Measurements from ENCODE around the gene KRTAP4-2.
"Not testable (repeated sequence)": the region's sequence is repeated elsewhere in the genome, so short reads cannot be mapped to it uniquely, and the experiment has no call there.

The KRTAP4-2 gene

DNA sequence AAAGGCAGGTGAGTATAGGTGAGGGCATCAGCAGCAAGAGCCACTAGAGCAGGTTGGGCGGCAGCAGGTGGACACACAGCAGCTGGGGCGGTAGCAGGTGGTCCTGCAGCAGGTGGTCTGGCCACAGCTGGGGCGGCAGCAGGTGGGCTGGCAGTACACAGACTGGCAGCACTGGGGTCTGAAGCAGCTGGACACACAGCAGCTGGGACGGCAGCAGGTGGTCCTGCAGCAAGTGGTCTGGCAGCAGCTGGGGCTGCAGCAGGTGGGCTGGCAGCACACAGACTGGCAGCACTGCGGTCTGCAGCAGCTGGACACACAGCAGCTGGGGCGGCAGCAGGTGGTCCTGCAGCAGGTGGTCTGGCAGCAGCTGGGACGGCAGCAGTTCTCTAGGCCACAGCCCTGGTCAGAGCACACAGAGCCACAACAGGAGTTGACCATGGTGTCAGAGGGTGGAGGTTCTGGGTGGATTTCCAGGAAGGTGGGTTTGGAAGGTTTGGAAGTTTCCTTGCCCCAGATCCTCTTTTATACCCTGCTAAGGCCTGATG lies at the start of gene KRTAP4-2:
KRTAP4-2 (minus strand) TSS at position 495 of the 545 bp plus-strand sequence; CDS start at position 438, 57 bp downstream.
- no peak for DNase-seq (ENCODE audit: extremely low read depth in 1 of 2, low read depth in 1 of 2)

DNA sequence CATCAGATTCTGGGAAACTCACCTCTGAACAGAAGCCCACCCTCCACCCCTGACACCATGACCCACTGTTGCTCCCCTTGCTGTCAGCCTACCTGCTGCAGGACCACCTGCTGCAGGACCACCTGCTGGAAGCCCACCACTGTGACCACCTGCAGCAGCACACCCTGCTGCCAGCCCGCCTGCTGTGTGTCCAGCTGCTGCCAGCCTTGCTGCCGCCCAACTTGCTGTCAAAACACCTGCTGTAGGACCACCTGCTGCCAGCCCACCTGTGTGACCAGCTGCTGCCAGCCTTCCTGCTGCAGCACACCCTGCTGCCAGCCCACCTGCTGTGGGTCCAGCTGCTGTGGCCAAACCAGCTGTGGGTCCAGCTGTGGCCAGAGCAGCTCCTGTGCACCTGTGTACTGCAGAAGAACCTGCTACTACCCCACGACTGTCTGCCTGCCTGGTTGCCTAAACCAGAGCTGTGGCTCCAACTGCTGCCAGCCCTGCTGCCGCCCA lies 48.6 kb upstream of the KRTAP4-2 start, which contains the start of gene KRTAP9-2:
KRTAP9-2 (plus strand) TSS at position 51 of the 498 bp plus-strand sequence; CDS start at position 58, 7 bp downstream.
- DNase-seq (ENCODE audit: extremely low read depth in 1 of 2, low read depth in 1 of 2) = not testable (repeated sequence)

DNA sequence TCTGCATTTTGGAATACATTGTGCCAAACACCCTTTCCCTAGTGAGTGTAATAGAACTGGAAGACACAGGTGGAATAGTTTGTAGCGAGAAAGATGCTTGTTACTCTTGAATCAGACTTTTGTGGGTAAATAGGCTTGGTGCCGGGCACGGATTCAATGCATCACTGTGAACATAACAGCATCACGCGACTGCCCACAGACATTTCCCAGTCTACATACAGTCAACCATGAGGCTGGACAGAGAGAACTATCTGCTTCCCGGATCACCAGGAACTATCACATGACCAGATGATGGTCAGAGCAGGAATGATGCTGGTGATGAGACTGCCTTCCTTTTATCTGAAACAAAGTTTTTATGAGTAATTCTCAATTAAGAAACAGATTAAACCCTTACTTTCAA lies 48.0 kb upstream of the KRTAP4-2 start:
- DNase-seq (ENCODE audit: extremely low read depth in 1 of 2, low read depth in 1 of 2) = no peak

DNA sequence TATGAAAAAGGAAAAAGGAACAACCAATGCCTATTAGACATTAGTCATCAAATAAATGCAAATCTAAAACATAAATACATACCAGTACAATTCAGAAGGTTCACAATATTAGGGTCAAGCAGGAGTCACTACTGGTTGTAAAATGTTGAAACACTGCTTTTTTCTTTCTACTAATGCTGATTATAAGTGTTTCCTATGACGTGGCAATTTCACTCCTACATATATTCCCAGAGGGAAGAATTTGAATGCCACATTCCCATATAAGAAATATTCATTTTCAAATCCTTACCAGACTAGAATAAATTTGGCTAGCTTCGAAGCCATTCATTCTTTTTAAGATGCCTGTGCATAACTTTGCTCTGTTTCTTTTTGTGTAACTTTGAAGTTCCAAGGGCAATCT lies 45.8 kb upstream of the KRTAP4-2 start:
- no peak for DNase-seq (ENCODE audit: extremely low read depth in 1 of 2, low read depth in 1 of 2)

DNA sequence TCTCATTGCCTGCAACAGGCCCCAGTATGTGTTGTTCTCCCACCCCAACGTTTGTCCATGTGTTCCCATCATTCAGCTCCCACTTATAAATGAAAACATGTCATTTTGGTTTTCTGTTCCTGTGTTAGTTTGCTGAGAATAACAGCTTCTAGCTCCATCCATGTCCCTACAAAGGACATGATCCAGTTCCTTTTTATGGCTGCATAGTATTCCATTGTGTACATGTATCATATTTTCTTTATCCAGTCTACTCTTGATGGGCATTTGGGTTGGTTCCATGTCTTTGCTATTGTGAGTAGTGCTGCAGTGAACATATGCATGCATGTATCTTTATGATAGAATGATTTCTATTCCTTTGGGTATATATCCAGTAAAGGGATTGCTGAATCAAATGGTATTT lies 37.7 kb upstream of the KRTAP4-2 start:
- DNase-seq (ENCODE audit: extremely low read depth in 1 of 2, low read depth in 1 of 2) = no peak

DNA sequence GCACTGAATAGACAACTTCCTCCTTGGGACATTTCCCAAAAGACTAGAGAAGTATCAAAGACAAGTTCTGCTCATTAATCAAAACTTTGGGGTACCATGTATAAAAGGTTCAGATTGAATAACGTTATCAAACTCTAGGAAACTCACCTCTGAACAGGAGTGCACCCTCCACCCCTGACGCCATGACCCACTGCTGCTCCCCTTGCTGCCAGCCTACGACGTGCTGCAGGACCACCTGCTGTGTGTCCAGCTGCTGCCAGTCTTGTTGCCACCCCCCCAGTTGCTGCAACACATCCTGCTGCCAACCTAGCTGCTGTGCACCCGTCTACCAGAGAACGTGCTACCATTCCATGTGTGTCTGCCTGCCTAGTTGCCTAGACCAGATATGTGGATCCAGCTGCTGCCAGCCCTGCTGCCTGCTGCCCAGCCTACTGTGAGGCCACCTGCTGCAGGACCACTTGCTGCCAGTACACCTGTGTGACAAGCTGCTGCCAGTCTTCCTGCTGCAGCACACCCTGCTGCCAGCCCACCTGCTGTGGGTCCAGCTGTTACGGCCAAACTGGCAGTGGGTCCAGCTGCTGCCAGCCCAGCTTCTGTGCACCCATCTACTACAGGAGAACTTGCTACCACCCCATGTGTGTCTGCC lies 34.6 kb upstream of the KRTAP4-2 start:
- DNase-seq (ENCODE audit: extremely low read depth in 1 of 2, low read depth in 1 of 2) = no peak

DNA sequence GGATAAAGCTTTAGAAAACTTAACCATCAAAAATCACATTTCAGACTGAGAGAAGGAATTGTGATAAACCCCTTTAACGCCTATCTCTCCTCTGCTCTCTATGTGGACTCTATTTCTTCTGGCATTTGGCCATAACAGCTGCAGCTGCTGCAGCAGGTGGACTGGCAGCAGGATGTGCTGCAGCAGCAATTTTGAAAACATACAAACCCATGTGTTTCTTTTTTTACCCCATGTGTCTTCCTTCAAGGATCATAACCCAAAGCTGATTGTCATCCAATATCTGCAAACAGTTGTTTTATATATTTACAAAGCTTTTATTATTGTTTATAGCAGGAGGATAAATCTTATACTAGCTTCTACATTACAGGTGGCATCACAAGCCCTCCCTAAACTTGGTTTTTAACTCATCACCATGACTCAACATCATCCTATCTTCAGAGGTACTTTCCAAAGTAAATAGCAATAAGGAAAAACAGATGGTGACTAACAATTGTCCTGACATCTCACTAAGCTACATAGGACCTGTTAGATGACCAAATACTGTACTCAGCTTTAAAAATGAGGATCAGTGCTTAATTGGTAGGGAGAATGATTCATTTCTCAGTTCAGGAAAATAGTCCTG lies 33.9 kb upstream of the KRTAP4-2 start:
- no peak for DNase-seq (ENCODE audit: extremely low read depth in 1 of 2, low read depth in 1 of 2)

DNA sequence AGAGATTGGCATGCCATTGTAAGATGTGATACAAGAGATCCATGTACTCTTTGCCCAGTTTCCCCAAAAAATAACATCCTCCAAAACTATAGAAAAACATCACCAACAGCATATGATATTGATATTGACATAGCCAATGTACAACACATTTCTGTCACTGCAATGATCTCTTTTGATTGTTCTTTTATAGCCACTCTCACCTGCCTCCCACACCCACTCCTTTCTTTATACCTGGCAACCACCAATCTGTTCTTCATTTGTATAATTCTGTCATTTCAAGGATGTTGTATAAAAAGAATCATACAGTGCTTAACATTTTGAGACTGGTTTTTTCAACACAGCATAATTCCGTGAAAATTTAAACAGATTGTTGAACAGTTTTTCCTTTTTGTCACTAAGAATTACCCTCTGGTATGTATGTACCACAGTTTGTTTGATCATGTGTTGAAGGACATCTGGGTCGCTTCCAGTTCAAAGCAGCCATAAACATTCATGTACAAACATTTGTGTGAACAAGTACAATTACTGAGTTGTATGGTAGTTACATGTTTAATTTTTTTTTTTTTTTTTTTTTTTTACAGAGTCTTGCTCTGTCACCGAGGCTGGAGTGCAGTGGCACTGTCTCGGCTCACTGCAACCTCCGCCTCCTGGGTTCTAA lies 21.5 kb upstream of the KRTAP4-2 start:
- no peak for DNase-seq (ENCODE audit: extremely low read depth in 1 of 2, low read depth in 1 of 2)

DNA sequence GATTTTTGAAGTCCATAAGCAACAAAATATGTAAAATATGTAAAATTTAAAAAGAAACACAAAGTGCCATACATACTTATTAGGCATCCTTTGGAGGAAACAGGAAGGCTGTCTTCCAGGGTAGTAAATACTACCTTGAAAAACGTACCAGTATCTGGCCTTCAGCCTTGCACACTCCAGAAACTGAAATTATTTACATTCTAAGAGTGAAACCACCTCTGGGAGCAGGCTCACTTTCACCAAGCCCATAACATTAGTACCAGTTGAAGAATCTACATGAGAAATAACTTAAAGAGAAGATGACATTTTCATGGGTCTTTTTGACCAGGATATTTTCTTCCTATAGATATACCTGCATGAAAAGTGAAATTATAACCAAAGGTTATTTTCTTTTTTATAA lies 18.0 kb upstream of the KRTAP4-2 start:
- DNase-seq (ENCODE audit: extremely low read depth in 1 of 2, low read depth in 1 of 2) = no peak

DNA sequence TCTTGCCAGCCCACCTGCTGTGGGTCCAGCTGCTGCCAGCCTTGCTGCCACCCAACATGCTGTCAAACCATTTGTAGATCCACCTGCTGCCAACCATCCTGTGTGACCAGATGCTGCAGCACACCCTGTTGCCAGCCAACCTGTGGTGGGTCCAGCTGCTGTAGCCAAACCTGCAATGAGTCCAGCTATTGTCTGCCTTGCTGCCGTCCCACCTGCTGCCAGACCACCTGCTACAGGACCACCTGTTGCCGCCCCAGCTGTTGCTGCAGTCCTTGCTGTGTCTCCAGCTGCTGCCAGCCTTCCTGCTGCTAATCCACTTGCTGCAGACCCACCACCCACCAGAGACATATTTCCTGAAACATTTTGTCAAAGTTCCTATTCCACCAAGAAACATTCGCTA lies 12.3 kb upstream of the KRTAP4-2 start:
- no peak for DNase-seq (ENCODE audit: extremely low read depth in 1 of 2, low read depth in 1 of 2)

DNA sequence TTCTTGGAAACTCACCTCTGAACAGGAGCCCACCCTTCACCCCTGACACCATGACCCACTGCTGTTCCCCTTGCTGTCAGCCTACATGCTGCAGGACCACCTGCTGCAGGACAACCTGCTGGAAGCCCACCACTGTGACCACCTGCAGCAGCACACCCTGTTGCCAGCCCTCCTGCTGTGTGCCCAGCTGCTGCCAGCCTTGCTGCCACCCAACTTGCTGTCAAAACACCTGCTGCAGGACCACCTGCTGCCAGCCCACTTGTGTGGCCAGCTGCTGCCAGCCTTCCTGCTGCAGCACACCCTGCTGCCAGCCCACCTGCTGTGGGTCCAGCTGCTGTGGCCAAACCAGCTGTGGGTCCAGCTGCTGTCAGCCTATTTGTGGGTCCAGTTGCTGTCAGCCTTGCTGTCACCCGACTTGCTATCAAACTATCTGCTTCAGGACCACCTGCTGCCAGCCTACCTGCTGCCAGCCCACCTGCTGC lies 11.9 kb upstream of the KRTAP4-2 start, which contains the start of gene KRTAP9-1:
KRTAP9-1 (plus strand) TSS at position 51 of the 482 bp plus-strand sequence; CDS start at position 51, 0 bp downstream.
- DNase-seq (ENCODE audit: extremely low read depth in 1 of 2, low read depth in 1 of 2) = not testable (repeated sequence)

DNA sequence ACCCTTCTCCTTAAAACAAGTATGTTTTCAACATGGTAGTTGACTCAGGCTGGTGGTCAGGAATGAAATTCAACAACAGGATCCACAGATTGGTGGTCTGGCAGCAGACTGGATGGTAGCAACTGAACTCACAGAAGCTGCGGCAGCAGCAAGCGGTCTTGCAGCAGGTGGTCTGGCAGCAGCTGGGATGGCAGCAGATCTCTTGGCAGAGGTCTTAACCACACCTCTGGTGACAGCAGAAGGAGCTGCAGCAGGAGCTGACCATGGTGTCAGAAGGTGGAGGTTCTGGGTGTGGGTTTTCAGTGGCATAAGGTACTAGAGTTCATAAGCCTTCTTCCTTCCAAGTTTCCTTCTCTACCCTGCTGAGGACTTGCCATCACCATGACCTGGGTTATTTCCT lies 8.9 kb upstream of the KRTAP4-2 start:
- no peak for DNase-seq (ENCODE audit: extremely low read depth in 1 of 2, low read depth in 1 of 2)

DNA sequence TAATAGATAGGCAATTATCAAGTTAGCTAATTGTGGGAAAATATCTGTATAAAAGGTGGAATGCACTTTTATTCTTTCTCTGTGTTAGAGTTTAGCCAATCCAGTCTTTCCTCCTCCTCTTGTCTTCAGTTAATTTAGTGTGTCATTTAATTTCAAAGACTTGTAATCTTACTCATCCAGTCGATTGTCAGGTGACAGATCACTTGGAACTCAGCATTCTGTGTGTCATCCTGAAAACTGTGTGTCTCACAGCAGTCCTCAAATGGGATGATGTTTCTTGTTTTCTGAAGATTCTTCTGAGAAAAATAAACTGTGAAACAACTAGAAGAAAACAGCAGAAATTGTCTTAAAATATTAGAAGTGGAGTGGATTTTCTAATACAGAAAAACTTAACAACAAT lies 7.0 kb upstream of the KRTAP4-2 start:
- no peak for DNase-seq (ENCODE audit: extremely low read depth in 1 of 2, low read depth in 1 of 2)

DNA sequence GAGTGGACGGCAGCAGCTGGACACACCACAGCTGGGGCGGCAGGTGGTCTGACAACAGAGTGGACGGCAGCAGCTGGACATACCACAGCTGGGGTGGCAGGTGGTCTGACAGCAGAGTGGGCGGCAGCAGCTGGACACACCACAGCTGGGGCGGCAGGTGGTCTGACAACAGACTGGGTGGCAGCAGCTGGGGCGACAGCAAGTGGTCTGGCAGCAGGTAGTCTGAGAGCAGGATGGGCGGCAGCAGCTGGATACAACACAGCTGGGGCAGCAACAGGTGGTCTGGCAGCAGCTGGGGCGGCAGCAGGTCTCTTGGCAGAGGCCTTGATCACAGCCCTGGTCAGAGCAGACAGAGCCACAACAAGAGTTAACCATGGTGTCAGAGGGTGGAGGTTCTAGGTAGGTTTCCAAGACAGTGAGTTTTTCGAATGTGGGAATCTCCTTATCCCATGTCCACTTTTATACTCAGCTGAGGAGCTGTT lies 6.5 kb upstream of the KRTAP4-2 start, which contains the start of gene KRTAP4-1:
KRTAP4-1 (minus strand) TSS at position 432 of the 482 bp plus-strand sequence; CDS start at position 375, 57 bp downstream.
- no peak for DNase-seq (ENCODE audit: extremely low read depth in 1 of 2, low read depth in 1 of 2)

DNA sequence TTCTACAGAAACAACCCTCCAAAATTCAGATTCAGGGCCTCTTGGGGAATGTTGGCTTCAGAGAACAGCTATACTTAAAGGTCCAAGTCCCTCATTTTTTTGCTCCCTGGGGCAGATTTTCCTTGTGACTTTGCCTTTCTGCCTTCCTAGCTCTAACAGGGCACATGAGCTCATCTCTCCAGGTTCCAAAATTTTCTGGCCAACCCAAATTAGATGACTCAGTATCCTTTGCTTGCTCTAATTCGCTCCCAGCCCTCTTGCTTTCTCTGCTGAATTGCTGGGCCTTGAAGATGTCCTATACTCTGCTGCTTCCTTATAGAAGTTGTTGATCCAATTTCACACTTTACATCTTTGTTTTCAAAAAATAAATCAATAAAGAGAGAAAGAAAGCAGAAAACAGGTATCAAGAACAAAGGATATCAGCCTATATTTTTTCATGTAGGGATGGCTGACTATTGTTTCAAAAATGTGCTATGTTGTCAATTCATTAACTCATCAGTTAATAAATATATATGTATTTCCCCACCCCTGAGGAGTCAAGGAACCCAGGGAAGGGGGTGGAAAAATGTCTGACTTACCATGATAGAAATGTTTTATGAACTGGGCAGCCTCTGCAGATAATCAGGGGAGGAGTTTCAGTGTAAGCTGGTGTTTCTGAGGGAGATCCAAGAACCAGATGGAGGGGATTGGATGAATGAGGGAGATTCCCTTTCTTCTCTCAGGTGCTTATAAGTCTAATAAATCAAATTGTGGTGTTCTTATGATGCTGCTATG lies 1.0 kb upstream of the KRTAP4-2 start:
- no peak for DNase-seq (ENCODE audit: extremely low read depth in 1 of 2, low read depth in 1 of 2)

DNA sequence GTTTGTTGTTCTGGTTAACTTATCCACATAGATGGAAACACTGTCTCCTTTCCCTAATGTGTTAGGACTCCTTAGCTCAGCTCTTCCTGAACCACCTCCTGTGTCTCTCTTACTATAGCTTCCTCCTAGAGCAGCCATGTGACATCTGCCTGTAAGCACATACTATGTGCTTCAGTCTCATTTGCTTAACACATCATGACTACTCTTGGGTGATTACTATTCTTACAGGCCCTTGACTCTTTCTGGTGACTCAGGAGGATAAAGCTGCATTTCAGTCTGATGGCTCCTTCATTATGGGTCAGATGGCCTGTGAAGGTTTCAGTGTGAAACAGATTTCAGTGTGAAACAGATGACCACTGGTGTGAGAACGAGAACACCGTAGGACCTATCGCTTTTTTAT lies 320 bp upstream of the KRTAP4-2 start:
- DNase-seq (ENCODE audit: extremely low read depth in 1 of 2, low read depth in 1 of 2) = no peak

DNA sequence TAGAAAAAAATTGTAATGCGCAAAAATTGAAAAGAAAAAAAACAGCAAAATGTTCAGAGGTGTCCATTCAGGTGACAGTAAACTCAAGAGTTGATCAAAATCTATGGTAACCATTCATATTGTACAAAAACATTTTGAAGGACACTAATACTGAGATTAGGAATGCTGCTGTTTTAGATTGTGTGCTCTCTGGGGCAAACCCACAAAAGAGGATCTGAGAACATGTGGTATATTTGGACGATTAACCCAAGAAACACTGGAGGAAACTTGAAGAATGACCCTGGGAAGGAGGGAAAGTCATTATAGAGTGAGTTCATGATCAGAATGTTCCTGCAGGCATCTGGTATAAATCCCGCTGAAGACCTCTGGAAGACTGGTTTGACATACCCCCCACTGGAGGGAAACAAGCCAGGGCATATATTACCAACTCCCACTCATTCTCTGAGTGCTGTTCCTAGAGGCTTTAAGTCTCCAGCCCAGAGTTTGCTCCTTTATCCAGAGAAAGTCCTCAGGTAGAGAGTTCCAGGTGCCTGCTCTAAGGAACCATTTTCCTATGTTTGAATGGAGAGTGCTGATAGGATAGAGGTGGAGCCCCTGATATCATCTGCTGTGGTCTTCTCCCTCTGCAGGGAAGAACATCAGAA lies 1.2 kb downstream of the KRTAP4-2 start:
- no peak for DNase-seq (ENCODE audit: extremely low read depth in 1 of 2, low read depth in 1 of 2)

DNA sequence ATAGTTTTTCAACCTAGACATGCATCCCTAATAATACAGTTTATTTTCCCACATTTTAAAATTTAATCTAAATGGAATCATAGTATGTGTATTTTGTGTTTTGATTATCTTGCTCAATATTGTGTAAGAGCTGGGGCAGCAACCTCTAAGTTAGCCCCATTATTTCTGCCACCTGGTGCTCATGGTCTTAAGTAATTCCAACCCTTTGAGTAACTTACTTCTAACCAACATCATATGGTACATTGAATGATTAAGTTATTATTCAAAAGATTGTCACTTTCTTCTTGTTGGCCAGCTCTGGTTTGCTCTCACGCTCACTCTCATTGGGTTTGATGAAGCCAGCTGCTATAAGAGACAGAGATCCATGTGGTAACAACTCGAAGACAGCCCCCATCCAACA lies 6.1 kb downstream of the KRTAP4-2 start:
- DNase-seq (ENCODE audit: extremely low read depth in 1 of 2, low read depth in 1 of 2) = no peak

DNA sequence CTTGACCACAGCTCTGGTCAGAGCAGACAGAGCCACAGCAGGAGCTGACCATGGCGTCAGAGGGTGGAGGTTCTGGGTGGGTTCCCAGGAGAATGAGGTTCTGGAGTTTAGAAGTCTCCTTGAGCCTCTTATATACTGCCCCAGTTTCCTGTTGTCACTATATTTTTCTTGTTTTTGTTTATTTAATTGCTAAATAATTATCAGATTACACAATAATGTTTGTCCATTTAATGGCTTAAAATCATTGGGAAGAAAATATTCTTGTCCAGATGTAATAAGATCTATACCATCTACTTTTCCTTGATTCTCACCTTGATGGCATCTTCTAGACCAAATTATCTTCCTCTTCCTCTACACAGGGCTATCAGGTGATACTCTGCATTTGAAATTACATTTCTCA lies 9.9 kb downstream of the KRTAP4-2 start, which contains the start of gene KRTAP4-3:
KRTAP4-3 (minus strand) TSS at position 101 of the 400 bp plus-strand sequence; CDS start at position 52, 49 bp downstream.
- DNase-seq (ENCODE audit: extremely low read depth in 1 of 2, low read depth in 1 of 2) = no peak

DNA sequence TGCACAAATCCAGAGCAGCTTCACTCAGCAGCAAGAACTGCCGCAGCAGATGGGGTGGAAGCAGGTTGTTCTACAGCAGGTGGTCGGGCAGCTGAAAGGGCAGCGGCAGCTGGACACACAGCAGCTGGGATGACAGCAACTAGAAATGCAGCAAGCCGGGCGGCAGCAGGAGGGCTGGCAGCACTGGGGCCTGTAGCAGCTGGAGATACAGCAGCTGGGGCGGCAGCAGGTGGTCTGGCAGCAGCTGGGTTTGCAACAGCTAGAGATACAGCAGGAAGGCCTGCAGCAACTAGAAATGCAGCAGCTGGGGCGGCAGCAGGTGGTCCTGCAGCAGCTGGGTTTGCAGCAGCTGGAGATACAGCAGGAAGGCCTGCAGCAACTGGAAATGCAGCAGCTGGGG lies 10.5 kb downstream of the KRTAP4-2 start:
- no peak for DNase-seq (ENCODE audit: extremely low read depth in 1 of 2, low read depth in 1 of 2)

Measured in stimulated activated CD8-positive, alpha-beta memory T cell treated with anti-CD3 and anti-CD28 coated beads, Interleukin-7, amount 100 ng/mL, for 48 hours (primary cell).